OCI-LY7 (cell line): ENCODE data around the gene GSG1L. TPM values are rescaled to one million over a fixed set of nuclear protein-coding genes. Genes with fewer than 3 reads are reported as not detected.

Experiments
- BruUV-seq: library from RNA; stranded (reverse); fragments of 400-500 nt; replicated peaks from 2 replicates; lab custom pipeline; 2021; lab: Mats Ljungman, UMichigan
- CTCF ChIA-PET: fragments of 300-600 bp; sonication (Branson Sonifier 250); formaldehyde crosslinking; loops from one replicate; lab custom pipeline; 2022; ENCODE audit warnings: antibody characterized with exemption; ENCODE audit not compliant: unreplicated experiment; lab: Charles Lee
- POLR2A ChIA-PET: fragments of 300-600 bp; sonication (Branson Sonifier 250); formaldehyde crosslinking; loops from one replicate; lab custom pipeline; 2022; ENCODE audit warnings: antibody characterized with exemption; lab: Charles Lee
- DNase-seq: peaks from one replicate; pipeline ENCODE4 v3.0.0-alpha.2; 2015; ENCODE audit warnings: low spot score
- H2AFZ ChIP-seq: fragments of 200-600 bp; sonication (generic), shearing (Covaris generic); 2 replicates; pipeline ENCODE4 v1.6.1; 2014; ENCODE audit warnings: mild to moderate bottlenecking, antibody characterized with exemption, low read length, moderate library complexity
- H3K27ac ChIP-seq: fragments of 200-600 bp; sonication (generic); 2 replicates; pipeline ENCODE4 v1.5.1; 2014; ENCODE audit warnings: mixed run types, low read depth, mild to moderate bottlenecking, moderate library complexity, low read length, inconsistent platforms; ENCODE audit not compliant: poor library complexity, severe bottlenecking
- H3K36me3 ChIP-seq: fragments of 200-600 bp; sonication (generic); 2 replicates; pipeline ENCODE4 v1.6.1; 2014; ENCODE audit warnings: mild to moderate bottlenecking, antibody characterized with exemption, low read length, moderate library complexity, mixed read lengths; ENCODE audit not compliant: insufficient read depth
- H3K4me1 ChIP-seq: fragments of 200-600 bp; sonication (generic); 2 replicates; pipeline ENCODE4 v1.5.1; 2014; ENCODE audit warnings: mild to moderate bottlenecking, low read length; ENCODE audit not compliant: insufficient read depth, poor library complexity, severe bottlenecking
- H3K4me2 ChIP-seq: fragments of 200-600 bp; sonication (generic); 2 replicates; pipeline ENCODE4 v1.6.1; 2014; ENCODE audit warnings: mild to moderate bottlenecking, low read length
- H3K4me3 ChIP-seq: fragments of 200-600 bp; sonication (generic); 2 replicates; pipeline ENCODE4 v1.5.1; 2014; ENCODE audit warnings: mild to moderate bottlenecking, low read depth, low read length; ENCODE audit not compliant: poor library complexity, severe bottlenecking
- H3K79me2 ChIP-seq: fragments of 200-600 bp; sonication (generic); 2 replicates; pipeline ENCODE4 v1.6.1; 2016; ENCODE audit warnings: low read depth, mild to moderate bottlenecking, low read length, moderate library complexity, mixed read lengths; ENCODE audit not compliant: insufficient read depth
- H3K9me2 ChIP-seq: fragments of 200-600 bp; sonication (generic); 2 replicates; pipeline ENCODE4 v1.6.1; 2016; ENCODE audit warnings: mild to moderate bottlenecking, low read length, mixed read lengths; ENCODE audit not compliant: insufficient read depth
- H3K9me3 ChIP-seq: fragments of 200-600 bp; sonication (generic); 2 replicates; pipeline ENCODE4 v1.6.1; 2014; ENCODE audit warnings: mild to moderate bottlenecking, mixed run types, low read length, mixed read lengths
- H4K20me1 ChIP-seq: fragments of 200-600 bp; sonication (generic); 2 replicates; pipeline ENCODE4 v1.6.1; 2014; ENCODE audit warnings: mild to moderate bottlenecking, antibody characterized with exemption, low read length, moderate library complexity, mixed read lengths; ENCODE audit not compliant: insufficient read depth
- EZH2phosphoT487 ChIP-seq: fragments of 200-600 bp; sonication (generic); IDR thresholded peaks from 2 replicates; pipeline ENCODE4 v1.6.1; 2018; ENCODE audit warnings: low read depth, borderline replicate concordance, mild to moderate bottlenecking, mixed run types, antibody characterized with exemption, low read length, moderate library complexity, mixed read lengths
- intact Hi-C: fragments of 100-400 bp; cut with micrococcal nuclease; formaldehyde crosslinking; loops from one replicate; pipeline ENCODE4 v1.10.0; 2022; ENCODE audit not compliant: unreplicated experiment
- total RNA-seq, 2 experiments: library from RNA; depleted of rRNA in 1 of 2; stranded (reverse); fragments of >200 nt in 1 of 2; shearing (Covaris generic) in 1 of 2; gene quantifications; 2 replicates each; pipeline ENCODE4 v1.2.3, GENCODE V29; 2014 to 2022
- TF ChIP-seq, protein P1 (sequence below): fragments of 200-600 bp; sonication (generic); conservative IDR thresholded peaks from 2 replicates; pipeline ENCODE4 v1.5.1; 2014; ENCODE audit warnings: mild to moderate bottlenecking, antibody characterized with exemption, low read length, moderate library complexity, mixed read lengths

The GSG1L gene
- total RNA-seq, 2 experiments from 2014 or later, result not detected

DNA sequence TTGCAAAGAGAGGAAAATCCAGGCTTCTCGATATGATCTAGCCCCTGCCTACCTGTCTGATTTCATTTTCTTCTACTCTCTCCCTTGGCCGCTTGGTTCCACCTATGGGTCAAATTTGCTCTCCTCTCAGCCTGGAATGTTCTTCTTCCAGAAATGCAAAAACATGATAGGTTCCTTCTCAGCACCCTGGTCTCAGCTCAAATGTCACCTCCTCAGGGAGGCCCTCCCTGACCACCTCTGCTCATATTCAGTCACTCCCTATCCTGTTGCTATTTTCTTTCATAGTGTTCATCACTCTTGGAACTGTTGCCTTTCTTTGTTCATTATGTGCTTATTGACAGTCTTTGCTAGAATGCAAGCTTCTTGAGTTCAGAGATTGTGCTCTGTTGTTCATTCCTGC lies 305.0 kb downstream of the GSG1L start:
- Histone ChIP-seq H4K20me1 (no peaks in the 10 kb centered on the region), H3K9me2 (no peaks in the 10 kb centered on the region), H3K27ac (no peak overlapping the region), H3K4me1 (no peaks in the 10 kb centered on the region), H3K36me3 (no peaks in the 10 kb centered on the region), H2AFZ (no peak overlapping the region), H3K79me2 (no peaks in the 10 kb centered on the region), H3K4me2 (no peak overlapping the region), H3K9me3 (no peaks in the 10 kb centered on the region), H3K4me3 (no peak overlapping the region)
- intact Hi-C loops, result no loop called here
- ChIA-PET CTCF (no interaction called here), POLR2A (no interaction called here)
- TF ChIP-seq, protein P1, sequence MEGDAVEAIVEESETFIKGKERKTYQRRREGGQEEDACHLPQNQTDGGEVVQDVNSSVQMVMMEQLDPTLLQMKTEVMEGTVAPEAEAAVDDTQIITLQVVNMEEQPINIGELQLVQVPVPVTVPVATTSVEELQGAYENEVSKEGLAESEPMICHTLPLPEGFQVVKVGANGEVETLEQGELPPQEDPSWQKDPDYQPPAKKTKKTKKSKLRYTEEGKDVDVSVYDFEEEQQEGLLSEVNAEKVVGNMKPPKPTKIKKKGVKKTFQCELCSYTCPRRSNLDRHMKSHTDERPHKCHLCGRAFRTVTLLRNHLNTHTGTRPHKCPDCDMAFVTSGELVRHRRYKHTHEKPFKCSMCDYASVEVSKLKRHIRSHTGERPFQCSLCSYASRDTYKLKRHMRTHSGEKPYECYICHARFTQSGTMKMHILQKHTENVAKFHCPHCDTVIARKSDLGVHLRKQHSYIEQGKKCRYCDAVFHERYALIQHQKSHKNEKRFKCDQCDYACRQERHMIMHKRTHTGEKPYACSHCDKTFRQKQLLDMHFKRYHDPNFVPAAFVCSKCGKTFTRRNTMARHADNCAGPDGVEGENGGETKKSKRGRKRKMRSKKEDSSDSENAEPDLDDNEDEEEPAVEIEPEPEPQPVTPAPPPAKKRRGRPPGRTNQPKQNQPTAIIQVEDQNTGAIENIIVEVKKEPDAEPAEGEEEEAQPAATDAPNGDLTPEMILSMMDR, result no peak
- TF ChIP-seq EZH2phosphoT487, result no peak
- DNase-seq, result no peak
- BruUV-seq, result no TSS peak

GRCh38 chr16:27756206-27756970 lies 307.1 kb downstream of the GSG1L start:
- H3K9me3 ChIP-seq, result no peaks in the 10 kb centered on the region
- H3K27ac ChIP-seq, result no peak overlapping the region
- no peak overlapping the region for H3K4me2 ChIP-seq
- no peaks in the 10 kb centered on the region for H3K36me3 ChIP-seq
- BruUV-seq, result no TSS peak
- H3K9me2 ChIP-seq, result no peaks in the 10 kb centered on the region
- no peaks in the 10 kb centered on the region for H3K79me2 ChIP-seq
- H4K20me1 ChIP-seq, result no peaks in the 10 kb centered on the region
- H3K4me3 ChIP-seq, result no peak overlapping the region
- intact Hi-C loops, result no loop called here
- TF ChIP-seq, protein P1, result no peak
- no peak for TF ChIP-seq EZH2phosphoT487
- no peaks in the 10 kb centered on the region for H3K4me1 ChIP-seq
- CTCF ChIA-PET, result interaction anchor here (0.5 kb wide), 1 partner anchor 109 kb away, joined by 3 read pairs; no protein-coding TSS in a partner anchor
- POLR2A ChIA-PET, result no interaction called here
- H2AFZ ChIP-seq, result no peak overlapping the region
- DNase-seq, result no peak
